ENCODE measurements around the gene MRTO4. TPM values are rescaled to one million over a fixed set of nuclear protein-coding genes. Genes with fewer than 3 reads are reported as not detected.

MRTO4 gene
- total and polyA plus RNA-seq, 9 of the 15 experiments (the other 6 are each of a cell fraction or from before 2014, with no cell fraction given) = 62.0 to 173 (median 146) TPM

DNA sequence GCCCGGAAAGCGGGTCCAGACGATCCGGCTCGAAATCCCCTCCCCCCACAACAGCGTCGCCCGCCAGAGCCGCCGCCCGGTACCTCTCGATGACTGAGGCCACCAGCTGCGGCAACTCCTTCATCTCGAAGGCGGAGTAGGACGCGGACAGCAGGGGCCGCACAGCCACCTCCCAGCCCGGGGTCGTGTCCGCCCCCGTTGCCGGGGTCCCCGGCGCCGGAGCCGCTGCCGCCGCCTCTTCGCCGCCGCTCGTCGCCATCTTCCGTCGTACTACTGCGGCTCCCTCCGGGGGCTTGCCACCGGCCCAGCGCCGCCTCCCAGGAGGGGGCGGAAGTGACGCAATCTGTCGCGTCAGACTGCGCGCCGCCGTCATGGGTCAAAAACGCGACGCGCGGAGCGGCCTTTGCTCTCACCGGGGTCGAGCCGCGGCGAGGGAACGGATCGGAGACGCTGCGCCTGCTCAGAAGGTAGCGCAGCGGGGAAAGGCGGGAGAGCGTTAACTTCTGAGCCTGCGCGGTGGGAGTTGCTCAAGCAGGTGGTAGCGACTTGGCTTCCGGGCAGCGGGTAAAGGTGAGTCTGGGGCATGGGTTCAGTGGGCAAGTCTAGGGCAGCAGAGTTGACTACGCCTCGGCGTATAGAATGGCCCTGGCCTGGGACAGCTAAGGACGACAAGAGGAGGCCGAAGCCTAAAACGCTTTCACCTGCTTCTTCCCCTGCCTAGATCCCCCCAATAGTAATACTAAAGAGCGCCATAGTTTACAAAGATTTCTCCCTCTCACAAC lies 41.4 kb upstream of the MRTO4 start, which contains the start of gene UBR4 (continued):
- TF ChIP-seq, protein P1, sequence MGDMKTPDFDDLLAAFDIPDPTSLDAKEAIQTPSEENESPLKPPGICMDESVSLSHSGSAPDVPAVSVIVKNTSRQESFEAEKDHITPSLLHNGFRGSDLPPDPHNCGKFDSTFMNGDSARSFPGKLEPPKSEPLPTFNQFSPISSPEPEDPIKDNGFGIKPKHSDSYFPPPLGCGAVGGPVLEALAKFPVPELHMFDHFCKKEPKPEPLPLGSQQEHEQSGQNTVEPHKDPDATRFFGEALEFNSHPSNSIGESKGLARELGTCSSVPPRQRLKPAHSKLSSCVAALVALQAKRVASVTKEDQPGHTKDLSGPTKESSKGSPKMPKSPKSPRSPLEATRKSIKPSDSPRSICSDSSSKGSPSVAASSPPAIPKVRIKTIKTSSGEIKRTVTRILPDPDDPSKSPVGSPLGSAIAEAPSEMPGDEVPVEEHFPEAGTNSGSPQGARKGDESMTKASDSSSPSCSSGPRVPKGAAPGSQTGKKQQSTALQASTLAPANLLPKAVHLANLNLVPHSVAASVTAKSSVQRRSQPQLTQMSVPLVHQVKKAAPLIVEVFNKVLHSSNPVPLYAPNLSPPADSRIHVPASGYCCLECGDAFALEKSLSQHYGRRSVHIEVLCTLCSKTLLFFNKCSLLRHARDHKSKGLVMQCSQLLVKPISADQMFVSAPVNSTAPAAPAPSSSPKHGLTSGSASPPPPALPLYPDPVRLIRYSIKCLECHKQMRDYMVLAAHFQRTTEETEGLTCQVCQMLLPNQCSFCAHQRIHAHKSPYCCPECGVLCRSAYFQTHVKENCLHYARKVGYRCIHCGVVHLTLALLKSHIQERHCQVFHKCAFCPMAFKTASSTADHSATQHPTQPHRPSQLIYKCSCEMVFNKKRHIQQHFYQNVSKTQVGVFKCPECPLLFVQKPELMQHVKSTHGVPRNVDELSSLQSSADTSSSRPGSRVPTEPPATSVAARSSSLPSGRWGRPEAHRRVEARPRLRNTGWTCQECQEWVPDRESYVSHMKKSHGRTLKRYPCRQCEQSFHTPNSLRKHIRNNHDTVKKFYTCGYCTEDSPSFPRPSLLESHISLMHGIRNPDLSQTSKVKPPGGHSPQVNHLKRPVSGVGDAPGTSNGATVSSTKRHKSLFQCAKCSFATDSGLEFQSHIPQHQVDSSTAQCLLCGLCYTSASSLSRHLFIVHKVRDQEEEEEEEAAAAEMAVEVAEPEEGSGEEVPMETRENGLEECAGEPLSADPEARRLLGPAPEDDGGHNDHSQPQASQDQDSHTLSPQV (IDR thresholded peaks at IDR 0.05) = peak; percentile 94
- TF ChIP-seq ZBTB1 (CRISPR knock-in tag; IDR thresholded peaks at IDR 0.05; ENCODE audit: borderline replicate concordance, low read depth) (no peak; the same call in 1 of the 2 replicates), SMC3 (conservative IDR thresholded peaks at IDR 0.05; ENCODE audit: insufficient read depth, low read depth, low read length) (no peak), ZBED1 (IDR thresholded peaks at IDR 0.05) (peak; percentile 11; the same call in 1 of the 2 replicates), POLR2G (IDR thresholded peaks at IDR 0.05; ENCODE audit: low read depth, low read length) (peak; percentile 100)

All from K562 (cell line).